NOMO-1 treated with DMSO at 0.1 percent for 48 hours (cell line): Measurements from ENCODE around the gene IRF2BPL.

Source experiments
- DNase-seq: peaks from one replicate; lab custom pipeline; 2025; ENCODE audit not compliant: unreplicated experiment; lab: John Stamatoyannopoulos, UW

IRF2BPL gene

GRCh38 chr14:77055306-77055705 lies 26.8 kb upstream of the IRF2BPL start:
- no peak for DNase-seq

DNA sequence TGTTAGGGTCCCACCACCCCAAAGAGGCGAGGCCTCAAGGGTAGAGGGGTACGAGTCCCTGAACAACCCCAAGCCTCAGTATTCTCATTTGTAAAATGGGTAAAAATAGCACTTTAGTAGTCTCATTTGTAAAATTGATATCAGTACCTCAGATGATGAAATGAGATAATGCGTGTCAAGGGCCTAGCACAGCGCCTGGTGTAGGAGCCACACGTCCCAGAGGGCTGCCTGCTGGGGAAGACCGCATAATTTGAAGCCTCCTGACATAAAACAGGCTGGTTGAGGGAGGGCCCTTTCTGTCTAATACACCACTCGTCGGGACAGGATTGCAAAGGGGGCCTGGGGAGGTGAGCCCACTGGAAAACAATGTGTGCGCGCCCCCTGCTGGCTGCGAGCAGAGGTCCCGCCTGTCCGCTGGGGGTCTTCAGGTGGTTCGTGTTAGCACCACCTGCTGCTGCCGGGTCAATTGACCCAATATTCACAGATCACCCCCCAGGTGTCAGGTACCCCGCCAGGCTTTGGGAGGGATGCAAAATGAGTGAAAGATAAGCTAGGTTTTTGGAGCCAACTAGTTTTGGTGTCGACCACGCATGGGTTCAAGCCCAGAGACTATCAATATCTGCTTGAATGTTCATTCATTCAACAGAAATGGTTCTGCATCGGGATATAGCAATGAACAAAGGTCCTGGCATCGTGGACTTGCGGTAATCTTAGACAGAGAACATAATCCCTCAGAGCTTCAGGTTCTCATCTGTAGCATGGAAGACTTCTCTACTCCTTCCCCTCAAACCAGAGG lies 24.7 kb upstream of the IRF2BPL start:
- peak; percentile 55 for DNase-seq

DNA sequence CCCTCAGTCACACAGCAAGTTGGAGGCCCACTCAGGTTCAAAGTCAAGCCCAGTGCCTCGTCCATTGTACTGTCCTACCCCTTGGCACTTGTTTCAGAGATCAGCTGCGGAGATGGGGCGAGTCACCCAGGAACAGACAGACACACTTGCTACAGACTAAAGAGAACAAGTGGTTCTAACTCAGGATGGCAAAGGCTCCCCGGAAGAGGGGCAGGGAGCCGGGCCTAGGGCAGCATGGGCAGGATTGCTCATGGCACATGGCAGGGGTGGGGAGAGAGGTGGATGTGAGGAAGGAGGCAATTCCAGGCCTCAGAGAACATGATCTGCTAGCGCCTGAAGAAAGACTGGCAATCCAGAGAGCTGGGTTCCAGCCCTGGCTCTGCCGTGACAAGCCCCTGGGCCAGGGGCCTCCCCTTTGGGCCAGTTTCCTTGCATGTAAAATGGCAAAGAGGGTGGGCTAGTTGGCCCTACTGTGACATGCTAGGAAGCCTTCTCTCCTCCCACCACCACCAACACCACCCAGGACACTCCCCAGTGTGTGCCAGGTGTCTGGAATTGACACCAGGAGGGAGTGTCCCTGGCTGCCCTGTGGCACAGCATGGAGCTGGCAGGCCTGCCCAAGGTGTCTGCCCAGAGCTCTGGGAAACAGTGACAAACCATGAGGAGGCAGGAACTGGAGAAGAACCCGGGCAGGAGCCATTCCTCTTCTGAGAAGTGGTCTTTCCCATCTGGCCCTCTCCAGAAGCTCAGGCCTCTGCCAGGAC lies 24.0 kb upstream of the IRF2BPL start:
- DNase-seq = no peak

- no peak for DNase-seq
These were observed 22.6 kb upstream of the IRF2BPL start for GRCh38 chr14:77051116-77051515.

- no peak for DNase-seq
These were observed 18.2 kb upstream of the IRF2BPL start for GRCh38 chr14:77046721-77047120.

DNA sequence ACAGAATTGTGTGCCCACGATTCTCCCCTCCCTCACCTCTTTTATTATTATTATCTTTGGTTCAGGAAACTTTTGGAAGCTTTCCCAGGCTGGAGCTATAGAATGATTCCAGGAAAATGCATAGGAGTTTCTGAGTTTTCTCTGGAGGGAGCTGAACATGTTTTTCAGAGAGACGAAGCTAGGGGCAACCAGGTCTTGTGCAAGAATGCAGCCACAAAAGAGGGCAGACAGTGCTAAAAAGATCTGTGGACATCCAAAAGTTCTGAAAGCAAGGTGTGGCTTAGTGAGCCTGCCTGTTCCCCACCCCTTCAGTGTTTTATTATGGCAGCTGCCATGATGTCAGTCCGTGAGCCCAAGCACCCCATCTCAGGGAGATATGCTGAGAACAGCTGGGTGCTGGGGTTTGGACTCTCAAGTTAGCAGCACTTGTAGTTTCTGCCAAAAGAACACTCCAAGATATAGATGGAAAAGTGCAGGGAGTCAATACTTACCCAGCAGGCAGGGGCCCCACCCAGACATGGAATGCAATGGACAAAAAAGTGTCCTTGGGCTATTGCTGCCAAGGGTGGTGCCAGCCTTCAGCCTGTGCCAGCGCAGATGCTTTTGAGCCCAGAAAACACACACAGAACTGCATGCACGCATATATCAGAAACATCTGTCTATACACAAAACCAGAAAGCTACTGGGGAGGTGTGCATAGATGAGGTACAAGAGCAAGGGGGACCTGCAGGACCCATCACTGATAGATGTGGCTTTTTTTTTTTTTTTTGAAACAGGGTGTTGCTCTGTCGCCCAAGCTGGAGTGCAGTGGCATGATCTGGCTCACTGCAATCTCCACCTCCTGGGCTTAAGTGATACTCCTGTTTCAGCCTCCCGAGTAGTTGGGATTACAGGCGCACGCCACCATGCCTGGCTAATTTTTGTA lies 17.0 kb upstream of the IRF2BPL start:
- DNase-seq = peak; percentile 31

DNA sequence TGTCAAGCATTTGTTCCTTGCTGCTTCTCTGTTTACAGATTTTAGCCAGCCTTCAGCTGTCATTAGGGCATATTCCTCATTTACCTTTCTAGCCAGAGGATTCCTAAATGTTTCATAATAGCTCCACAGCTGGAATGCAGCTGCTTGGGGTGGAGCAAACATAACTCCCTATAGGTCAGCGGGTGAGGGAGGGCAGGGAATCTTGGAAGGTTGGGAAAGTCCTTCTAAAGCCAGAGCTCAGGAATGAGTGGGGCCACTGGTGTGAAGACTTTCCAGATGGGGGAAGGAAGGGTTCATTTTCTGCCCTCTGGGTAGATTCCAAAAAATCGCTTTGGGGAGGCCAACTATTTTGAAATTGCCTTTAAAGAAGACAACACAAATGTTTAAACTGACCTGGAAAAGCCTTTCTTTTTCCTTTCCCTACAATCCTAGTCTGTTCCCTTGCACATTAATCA lies 16.3 kb upstream of the IRF2BPL start:
- DNase-seq = no peak

- no peak for DNase-seq
These were observed 15.5 kb upstream of the IRF2BPL start for GRCh38 chr14:77043984-77044485.

DNA sequence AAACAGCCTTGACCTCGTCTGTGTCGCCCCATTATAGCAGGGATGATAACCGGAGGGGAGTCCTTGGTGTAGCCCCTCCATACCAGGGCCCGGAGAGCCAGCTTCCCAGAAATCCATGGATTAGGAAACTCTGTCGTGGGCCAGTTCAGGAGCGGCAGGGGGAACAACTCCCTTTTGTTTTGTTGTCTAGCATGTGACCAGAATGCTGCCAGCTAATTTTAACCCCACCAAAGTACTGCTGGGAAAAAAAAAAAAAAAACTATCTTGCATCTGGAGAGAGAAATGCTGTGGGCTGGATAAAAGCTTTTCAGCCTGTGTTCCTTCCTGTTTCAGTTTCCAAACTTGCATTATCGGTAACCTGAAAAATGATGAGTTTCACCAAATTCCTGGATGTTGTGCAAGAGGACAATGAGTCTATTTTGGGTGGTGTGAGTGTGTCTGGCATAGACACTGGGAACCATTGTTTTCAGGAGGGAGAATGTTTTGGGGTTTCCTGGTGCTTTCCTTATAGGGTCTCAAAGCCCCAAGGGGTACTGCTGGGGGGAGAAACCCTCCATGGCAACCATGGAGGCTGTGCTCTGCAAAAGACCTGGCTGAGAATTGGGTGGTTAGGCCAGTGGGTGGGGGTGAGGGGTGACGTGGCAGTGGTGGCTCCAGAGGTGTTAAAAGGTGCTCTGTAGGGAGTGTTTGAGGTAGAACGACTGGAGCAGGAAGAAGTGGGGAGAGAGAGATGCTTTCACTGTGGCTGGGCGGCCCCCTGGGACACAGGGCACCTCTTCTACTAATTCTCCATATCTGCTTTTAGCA lies 14.9 kb upstream of the IRF2BPL start:
- peak; percentile 89 for DNase-seq

GRCh38 chr14:77041881-77042545 lies 13.5 kb upstream of the IRF2BPL start:
- DNase-seq = no peak

DNA sequence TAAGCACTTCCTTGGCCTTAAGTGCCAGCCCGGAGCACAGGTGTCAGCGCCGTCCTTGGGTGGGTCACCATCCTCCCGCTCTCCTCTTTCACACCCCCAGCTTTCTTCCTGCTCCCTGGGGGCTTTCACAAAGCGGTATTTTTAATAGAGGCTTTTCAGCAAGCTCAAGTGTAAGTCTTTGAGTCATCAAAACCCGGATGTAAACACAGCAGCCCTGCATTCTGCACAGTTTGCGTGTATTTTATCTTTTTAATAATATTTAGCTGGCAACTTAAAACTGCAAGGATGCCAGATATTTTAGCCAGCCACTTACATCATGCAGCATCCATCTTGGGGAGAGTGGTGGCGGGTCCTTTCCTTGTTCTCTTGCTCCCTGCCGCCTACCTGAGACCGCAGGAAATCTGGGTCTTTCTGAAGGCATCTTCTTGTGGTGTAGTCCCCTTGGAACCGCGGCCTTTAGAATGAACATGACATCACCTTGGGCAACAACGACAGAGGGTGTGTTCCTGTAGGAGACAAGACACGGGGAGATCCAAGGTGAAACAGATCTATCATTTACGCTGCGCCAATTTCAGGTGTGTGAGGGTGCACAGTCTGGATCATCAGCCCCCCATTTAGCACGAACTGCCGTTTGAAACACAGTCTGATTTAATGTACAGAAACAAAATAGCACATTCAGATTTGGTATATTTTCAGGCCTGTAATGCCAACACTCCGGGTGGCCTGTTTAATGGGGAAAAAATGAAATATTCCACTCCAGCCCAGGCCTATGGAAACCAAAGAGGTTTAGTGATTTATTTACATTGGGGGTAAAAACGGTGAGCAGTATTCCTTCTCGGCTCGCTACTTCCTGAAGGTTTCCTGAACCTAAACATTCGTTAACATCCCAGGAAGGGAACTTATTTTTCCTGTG lies 12.5 kb upstream of the IRF2BPL start:
- DNase-seq = peak; percentile 60

DNA sequence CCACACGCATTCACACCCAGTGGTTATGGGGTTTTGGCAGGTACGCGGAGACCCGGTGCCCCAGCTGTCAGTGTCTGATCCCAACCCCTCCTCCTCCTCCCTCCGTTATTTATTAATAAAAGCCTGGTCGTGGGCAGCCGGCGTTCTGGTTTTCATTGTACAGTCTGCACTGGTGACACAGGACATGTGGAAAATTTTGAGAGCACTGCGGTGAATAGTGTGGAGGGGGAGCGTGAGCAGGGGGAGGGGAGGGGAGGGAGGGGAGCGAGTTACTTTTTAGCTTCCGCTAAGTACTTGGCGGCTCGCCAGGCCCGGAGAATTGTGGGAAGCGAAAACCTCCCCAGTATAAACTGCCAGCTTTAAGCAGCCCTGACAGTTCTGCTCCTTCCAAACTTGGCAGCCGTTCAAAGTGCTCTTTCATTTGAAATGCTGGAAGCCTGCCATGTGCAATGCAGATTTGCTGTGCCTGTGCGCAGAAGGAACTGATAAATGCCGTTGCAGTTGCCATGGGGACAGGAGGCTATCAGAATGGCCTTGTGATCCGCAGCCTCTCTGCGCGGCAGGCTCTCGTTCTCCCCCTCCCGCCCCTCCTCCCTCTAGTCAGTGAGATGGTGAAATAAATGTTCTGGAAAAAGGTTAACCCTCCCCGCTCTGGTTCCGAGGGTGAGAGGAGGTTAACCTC lies 11.7 kb upstream of the IRF2BPL start:
- peak; percentile 95 for DNase-seq

DNA sequence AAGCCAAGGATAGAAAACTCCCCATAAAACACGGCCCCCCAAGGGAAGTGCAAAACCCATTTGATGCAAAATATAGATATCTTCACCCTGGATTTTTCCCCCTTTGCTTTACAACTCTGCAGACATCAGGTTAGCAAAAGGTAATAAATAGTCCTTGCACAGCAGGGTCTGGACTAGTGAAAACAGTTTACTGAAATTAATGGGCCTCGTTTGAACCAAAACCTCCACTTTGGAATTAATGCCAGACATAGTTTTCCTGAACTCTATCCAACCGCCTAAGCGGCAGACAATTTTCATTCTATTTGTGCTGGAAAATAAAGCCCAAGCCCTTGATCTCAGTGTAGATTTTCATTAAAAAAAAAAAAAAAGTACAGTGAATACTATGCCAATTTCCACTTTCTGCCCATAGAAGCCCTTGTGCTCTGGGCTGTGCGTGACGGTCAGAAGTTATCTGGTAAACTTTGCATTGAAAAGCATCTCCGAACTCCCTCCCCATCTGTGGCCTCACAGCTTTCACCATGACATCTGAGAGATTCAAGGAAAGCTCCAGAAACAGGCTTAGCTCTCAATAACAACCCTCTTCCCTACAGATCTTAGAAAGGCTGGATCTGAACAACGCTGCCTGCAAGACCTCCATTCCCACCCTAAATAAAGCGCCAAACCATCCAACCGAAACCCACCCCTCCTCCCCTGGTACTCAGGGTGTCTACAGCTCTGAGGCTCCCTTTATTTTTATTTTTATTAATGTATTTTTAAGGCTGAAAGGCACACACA lies 11.0 kb upstream of the IRF2BPL start:
- DNase-seq = peak; percentile 34

GRCh38 chr14:77037938-77038568 lies 9.5 kb upstream of the IRF2BPL start:
- DNase-seq = no peak

- DNase-seq = no peak
These were observed 8.9 kb upstream of the IRF2BPL start for GRCh38 chr14:77037215-77037937.
